Occipital lobe (tissue), 2 donors: ENCODE data around the gene UGT1A8. TPM values are rescaled to one million over a fixed set of nuclear protein-coding genes. Genes with fewer than 3 reads are reported as not detected.
"Not testable (repeated sequence)": the region's sequence is repeated elsewhere in the genome, so short reads cannot be mapped to it uniquely, and the experiment has no call there.

ENCODE experiments used
- DNase-seq: peaks from one replicate; lab custom pipeline; 2025; lab: John Stamatoyannopoulos, UW
- total RNA-seq: library from RNA; depleted of rRNA; stranded (reverse); fragments of >200 nt; gene quantifications from one replicate; pipeline ENCODE4 v1.2.3, GENCODE V29; 2014

Gene UGT1A8
- total RNA-seq, 1 donor from 2014 or later = not detected

GRCh38 chr2:233639860-233640259, 22.4 kb downstream of the UGT1A8 start:
- DNase-seq = no peak

DNA sequence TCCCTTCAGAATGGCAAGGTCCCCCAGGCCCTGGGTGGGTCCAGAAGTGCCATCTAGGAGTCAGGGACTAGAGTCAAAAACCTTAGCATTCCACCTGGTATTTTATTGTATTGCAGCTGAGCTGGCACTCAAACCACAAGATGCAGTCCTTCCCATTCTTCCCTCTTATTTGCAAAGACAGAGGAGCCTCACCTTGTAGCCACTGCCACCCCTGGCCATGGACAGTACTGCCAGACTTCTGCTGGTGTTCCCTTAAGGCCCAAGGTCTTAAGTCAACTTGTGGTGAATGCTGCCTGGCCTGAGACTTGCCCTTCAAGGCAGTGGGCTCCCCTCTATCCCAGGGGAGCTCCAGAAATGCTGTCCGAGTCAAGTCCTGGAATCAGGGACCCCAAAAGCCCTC, 25.7 kb downstream of the UGT1A8 start:
- DNase-seq = no peak

DNA sequence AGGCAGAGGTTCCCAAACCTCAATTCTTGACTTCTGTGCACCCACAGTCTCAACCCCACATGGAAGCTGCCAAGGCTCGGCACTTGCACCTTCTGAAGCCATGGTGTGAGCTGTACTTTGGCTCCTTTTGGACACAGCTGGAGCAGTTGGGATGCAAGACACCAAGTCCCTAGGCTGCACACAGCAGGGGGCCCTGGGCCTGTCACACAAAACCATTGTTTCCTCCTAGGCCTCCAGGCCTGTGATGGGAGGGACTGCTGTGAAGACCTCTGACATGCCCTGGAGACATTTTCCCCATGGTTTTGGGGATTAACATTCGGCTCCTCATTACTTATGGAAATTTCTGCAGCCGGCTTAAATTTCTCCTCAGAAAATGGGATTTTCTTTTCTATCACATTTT, 28.6 kb downstream of the UGT1A8 start:
- not testable (repeated sequence) for DNase-seq

DNA sequence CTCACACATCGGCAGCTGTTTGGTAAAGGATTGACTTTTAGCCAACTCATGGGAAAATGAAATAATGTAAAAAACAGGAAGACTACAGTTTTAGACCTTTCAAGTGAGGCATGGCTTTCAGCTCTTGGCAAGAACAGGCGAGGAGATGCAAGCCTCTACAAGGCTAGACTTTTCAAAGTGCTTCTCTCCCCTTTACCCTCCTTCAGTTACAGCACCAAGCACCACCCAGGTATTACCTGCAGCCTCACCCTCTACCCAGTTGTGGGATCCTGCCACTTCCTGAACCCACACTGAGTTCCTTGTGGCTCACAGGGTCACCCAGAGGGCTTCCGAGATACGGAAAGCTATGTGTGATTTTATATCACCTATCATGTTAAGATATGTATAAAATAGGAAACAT, 33.5 kb downstream of the UGT1A8 start:
- DNase-seq = no peak

DNA sequence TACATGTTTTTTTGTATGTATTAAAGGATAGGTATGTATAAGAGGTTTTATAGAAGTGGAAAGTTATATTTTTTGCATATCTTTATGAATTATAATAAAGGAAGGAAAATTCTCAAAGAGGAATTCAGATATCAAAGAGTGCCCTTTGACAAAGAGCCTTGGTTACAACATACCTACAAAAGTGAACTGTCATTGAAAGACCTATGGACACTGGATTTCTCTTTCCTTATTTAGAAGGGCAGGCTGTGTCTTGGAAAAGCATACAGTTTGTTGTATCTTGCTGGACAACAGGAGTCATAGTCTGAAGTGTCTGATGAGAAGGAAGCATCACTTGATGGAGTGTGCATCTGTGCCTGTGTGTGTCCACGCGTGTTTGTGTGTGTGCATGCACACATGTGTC, 34.0 kb downstream of the UGT1A8 start:
- no peak for DNase-seq

GRCh38 chr2:233654501-233654900, 37.1 kb downstream of the UGT1A8 start:
- DNase-seq = no peak

GRCh38 chr2:233655043-233655442, 37.6 kb downstream of the UGT1A8 start:
- no peak for DNase-seq

DNA sequence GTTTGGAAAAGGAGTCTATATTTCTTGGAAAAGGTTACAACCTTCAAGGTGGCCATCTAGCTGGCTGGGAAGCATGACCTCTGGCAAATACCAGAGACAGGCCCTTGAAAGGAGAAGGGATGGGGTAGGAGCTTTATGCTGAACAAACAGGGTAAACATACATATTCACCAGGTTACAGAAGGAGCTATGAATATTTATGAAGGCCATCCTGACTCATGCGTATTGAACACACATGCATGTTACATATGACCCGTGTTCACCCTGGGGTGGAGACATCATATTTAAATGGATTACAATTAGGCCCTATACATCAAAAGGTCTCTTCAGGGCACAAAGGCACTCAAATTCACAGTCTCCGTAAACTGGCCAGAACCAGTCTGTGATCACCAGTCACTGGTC, 38.5 kb downstream of the UGT1A8 start:
- DNase-seq = not testable (repeated sequence)

DNA sequence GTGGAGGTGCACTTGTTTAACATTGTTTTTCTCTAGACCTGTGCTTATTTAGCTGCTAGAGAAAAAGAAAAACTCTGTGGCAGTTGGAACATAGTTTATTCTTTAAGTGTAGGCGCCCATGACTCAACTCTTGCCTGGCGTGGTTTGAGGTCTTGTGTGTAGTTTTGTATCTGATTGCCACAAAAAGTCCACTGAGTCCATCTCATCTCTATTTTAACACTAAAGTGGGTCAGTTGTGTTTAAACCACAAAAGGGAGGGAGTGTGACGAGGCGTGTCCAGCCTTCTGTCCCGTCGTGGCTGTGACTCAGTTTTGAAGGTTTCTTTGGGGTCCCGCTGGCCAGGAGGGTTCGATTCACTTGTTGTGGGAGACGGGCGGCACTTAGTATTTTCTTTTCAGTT, 39.0 kb downstream of the UGT1A8 start:
- no peak for DNase-seq

DNA sequence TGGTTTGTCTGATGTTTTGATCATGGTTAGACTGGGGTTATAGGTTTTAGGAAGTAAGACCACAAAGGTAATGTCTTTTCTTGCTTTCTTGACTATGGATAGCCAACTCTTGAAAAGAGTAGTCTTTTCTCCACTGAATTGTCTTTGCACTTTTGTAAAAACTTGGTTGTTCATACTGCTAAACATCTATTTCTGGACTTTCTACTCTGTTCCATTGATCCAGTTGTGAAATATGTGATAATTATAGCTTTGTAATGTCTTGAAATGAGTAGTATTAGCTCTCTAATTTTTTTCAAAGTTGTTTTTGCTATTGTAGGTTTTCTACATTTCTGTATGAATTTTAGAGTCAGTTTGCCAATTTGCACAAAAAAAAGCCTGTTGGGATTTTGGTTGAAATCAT, 41.2 kb downstream of the UGT1A8 start:
- DNase-seq = no peak

DNA sequence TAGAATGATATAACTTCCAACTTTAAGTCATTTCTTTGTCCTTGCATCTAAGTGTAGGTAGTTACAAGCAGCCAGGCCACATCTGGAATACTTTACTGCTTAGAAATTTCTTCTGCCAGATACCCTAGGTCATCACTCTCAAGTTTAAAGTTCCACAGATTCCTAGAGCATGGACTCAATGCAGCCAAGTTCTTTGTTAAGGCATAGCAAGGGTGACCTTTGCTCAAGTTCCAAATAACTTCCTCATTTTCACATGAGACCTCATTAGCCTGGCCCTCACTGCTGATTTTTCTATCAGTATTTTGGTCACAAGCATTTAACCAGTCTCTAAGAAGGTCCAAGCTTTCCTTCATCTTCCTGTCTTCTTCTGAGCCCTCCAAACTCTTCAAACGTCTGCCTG, 46.5 kb downstream of the UGT1A8 start:
- DNase-seq = no peak

- DNase-seq = no peak
Measured at GRCh38 chr2:233668605-233669260, 51.3 kb downstream of the UGT1A8 start.

DNA sequence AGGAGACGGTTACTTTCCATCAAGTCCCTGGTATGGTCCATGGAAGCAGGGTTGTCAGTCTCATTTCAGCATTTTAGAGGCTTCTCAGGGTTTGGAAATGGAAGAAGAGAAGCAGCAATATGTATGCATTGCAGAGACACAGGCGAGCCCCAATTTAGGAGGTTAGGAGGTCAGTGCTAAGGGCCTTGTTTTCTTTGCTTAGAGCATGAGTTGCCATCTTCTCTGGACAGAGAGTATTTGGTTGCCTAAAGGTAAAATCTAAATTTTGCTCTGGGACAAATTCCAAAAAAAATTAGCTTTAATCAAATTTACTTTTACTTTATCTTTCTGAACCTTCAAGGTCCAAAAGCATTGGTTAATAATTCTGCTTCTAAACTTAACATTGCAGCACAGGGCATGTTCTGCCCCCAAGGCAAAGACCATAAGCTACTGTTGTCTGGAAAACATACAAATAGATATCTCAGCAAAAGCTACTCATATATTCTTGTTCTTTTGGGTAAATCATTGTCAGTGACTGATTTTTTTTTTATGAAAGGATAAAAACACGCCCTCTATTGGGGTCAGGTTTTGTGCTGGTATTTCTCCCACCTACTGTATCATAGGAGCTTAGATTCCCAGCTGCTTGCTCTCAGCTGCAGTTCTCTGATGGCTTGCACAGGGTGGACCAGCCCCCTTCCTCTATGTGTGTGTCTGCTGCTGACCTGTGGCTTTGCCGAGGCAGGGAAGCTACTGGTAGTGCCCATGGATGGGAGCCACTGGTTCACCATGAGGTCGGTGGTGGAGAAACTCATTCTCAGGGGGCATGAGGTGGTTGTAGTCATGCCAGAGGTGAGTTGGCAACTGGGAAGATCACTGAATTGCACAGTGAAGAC, 54.1 kb downstream of the UGT1A8 start, which contains the start of gene UGT1A9:
Gene UGT1A9, plus strand, starts transcription at position 609 of the 872 bp plus-strand sequence. Its CDS starts 37 bp downstream, at position 646.
- no peak for DNase-seq

GRCh38 chr2:233672886-233673285, 55.5 kb downstream of the UGT1A8 start:
- no peak for DNase-seq

DNA sequence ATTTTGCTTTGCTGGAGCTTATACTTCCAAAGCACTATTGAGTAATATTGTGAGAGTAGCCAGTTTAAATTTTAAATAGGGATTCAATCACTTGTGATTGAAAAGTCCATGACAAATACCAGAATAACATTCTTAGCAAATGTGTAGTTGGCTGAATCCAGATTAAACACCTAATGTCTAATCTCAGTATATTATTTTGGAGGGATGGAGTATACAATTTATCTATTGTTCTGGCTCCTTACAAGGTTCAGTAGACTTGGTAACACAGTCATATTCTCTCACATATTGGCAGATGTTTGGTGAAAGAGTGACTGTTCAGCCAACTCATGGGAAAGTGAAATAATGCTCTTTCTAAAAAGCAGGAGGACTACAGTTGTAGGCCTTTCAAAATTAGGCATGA, 56.5 kb downstream of the UGT1A8 start:
- no peak for DNase-seq

- no peak for DNase-seq
Measured at GRCh38 chr2:233674314-233674713, 56.9 kb downstream of the UGT1A8 start.

DNA sequence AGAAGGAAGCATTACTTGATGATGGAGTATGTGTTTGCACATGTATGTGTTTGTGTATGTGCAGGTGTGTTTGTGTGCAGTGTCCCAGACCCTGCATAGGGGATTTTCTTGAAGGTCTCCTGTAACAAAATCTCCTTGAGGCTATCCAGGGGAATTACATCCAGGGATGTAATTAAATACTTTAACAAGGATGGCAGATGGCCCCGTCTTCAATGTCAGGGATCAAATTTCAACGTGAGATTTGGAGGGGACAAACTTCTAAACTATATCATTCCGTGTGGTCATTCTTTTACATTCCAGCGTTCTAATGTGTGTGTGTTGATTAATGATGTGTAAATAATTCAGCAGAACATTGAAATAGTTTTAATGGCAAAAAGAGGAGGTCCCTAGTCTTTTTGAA, 57.6 kb downstream of the UGT1A8 start:
- no peak for DNase-seq

- DNase-seq = no peak
Measured at GRCh38 chr2:233676046-233676445, 58.6 kb downstream of the UGT1A8 start.

DNA sequence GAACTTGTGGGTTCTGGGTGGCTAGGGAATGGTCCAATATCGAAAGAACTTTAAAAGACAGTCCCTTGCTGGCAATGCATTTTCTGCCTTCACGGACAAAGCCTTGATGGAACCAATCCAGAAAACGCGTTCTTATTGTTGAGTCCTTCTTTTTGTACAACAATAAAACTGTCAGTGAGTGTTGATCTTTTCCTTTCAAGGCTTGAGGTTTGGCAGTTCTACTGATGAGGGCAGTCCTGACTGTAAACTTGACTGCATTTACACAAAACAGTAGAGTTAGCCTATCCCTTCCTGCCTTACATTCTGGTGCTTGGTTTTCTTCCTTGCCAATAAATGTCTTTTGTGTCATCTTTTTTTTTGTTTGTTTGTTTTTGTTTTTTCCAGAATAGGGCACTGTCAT, 61.8 kb downstream of the UGT1A8 start:
- no peak for DNase-seq

DNA sequence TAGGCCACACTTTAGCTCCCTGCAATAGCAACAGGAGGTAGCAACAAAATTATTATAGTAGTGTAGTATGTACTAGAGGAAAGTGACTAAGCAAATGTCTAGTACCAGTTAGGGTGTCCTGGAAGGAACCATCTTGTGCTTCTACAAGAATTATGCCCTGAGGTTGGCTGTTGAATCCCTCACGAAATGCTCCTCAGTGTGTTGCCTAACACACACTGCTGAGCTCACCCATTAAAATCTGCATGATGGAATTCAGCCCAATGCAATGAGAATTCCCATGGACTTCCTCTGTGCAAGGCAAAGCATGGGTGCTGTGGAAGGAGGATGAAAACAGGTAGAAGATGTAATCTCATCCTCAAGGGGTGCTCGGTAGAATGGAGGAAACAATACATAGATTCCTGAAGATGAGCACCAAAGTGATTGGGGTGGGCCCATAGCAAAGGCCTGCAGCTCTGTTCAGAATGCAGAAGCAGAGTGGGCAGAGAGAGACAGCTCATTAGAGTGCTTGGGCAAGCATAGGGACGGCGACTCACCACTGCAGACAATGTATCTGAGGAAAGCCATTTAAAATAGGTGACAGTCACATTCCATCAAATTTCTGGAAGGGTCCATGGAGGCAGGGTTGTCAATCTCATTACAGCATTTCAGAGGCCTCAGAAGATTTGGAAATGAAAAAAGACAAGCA, 63.1 kb downstream of the UGT1A8 start:
- DNase-seq = no peak

DNA sequence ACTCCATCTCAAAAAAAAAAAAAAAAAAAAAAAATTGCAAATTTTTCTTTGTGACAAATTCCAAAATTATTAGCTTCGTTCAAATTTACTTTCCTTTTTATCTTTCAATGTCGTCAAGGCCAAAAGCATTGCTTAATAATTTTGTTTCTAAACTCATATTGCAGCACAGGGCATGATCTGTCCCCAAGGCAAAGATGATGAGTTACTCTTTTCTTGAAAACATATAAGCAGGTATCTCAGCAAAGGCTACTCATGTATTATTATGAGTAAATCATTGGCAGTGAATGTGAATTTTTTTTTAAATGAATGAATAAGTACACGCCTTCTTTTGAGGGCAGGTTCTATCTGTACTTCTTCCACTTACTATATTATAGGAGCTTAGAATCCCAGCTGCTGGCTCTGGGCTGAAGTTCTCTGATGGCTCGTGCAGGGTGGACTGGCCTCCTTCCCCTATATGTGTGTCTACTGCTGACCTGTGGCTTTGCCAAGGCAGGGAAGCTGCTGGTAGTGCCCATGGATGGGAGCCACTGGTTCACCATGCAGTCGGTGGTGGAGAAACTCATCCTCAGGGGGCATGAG, 64.2 kb downstream of the UGT1A8 start, which contains the start of gene UGT1A7:
Gene UGT1A7, plus strand, starts transcription at position 381 of the 579 bp plus-strand sequence. Its CDS starts 37 bp downstream, at position 418.
- no peak for DNase-seq

DNA sequence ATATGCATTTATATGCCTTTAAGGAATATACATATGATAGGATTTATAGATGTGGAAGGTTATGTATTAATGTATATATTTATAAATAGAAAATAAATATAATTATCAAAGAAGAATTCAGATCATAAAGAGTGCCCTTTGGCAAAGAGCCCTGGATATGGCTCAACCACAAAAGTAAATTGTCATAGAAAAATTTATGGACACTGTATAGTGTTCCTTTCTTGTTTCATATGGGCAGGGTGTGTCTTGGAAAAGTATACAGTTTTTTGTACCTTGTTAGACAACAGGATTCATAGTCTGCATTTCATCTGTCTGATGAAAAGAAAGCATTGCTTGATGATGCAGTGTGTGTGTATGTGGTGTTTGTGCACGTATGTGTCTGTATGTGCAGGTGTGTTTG, 67.2 kb downstream of the UGT1A8 start:
- no peak for DNase-seq
